Measurements from ENCODE around the gene ACAT2. TPM values are rescaled to one million over a fixed set of nuclear protein-coding genes. Genes with fewer than 3 reads are reported as not detected.
A peak's percentile ranks its signal among the peaks of the same experiment; 100 is the strongest.
"Not testable (repeated sequence)": the region's sequence is repeated elsewhere in the genome, so short reads cannot be mapped to it uniquely, and the experiment has no call there.

Gene ACAT2
- total and polyA plus RNA-seq, 7 donors: 1.8 to 3.0 (median 2.3) TPM

- DNase-seq (no peak), ATAC-seq (no peak)
- TF ChIP-seq CTCF (IDR thresholded peaks at IDR 0.05): no peak
- WGBS, 3 donors: 93 to 95% (median 93%) methylated on average over 10 of the region's 10 CpGs
- Histone ChIP-seq H3K9me3 (no peaks in the 10 kb centered on the region), H3K27me3 (ENCODE audit: insufficient read depth in 3 of 3, low read length in 2 of 3) (no peaks in the 10 kb centered on the region), H3K36me3 (ENCODE audit: insufficient read depth in 1 of 2, low read depth in 1 of 2) (peaks cover 0 to 18% of the 10 kb centered on the region in 2 donors), H3K27ac (no peak overlapping the region), H3K4me3 (no peak overlapping the region), H3K4me1 (peaks cover under 1% of the 10 kb centered on the region)
- intact Hi-C loops (cut with DNase I): no loop called here
Observed at GRCh38 chr6:159821726-159822125, 59.9 kb downstream of the ACAT2 start.

- no peak for DNase-seq
- intact Hi-C loops (cut with DNase I): no loop called here
- no peak overlapping the region for H3K4me3 ChIP-seq
- H3K4me1 ChIP-seq: peaks cover 7% of the 10 kb centered on the region
- no peaks in the 10 kb centered on the region for H3K27me3 ChIP-seq (ENCODE audit: insufficient read depth in 3 of 3, low read length in 2 of 3)
- no peak overlapping the region for H3K27ac ChIP-seq
- no peak for ATAC-seq
- TF ChIP-seq CTCF (IDR thresholded peaks at IDR 0.05): no peak
- WGBS, 3 donors: 92 to 96% (median 95%) methylated on average over 3 of the region's 3 CpGs
- H3K9me3 ChIP-seq: no peaks in the 10 kb centered on the region
- peaks cover 0 to 10% of the 10 kb centered on the region in 2 donors for H3K36me3 ChIP-seq (ENCODE audit: insufficient read depth in 1 of 2, low read depth in 1 of 2)
Observed at GRCh38 chr6:159823953-159824352, 62.1 kb downstream of the ACAT2 start.

GRCh38 chr6:159824690-159825089 lies 62.8 kb downstream of the ACAT2 start:
- H3K9me3 ChIP-seq; H3K27ac ChIP-seq; H3K4me3 ChIP-seq; ATAC-seq; H3K27me3 ChIP-seq (ENCODE audit: insufficient read depth in 3 of 3, low read length in 2 of 3); H3K36me3 ChIP-seq (ENCODE audit: insufficient read depth in 1 of 2, low read depth in 1 of 2); intact Hi-C loops (cut with DNase I); H3K4me1 ChIP-seq; DNase-seq: not testable (repeated sequence)
- WGBS, 3 donors: 96 to 98% (median 97%) methylated on average over 9 of the region's 9 CpGs

GRCh38 chr6:159826004-159826403 lies 64.2 kb downstream of the ACAT2 start:
- Histone ChIP-seq H3K36me3 (ENCODE audit: insufficient read depth in 1 of 2, low read depth in 1 of 2) (peaks cover 0 to 1% of the 10 kb centered on the region in 2 donors), H3K27me3 (ENCODE audit: insufficient read depth in 3 of 3, low read length in 2 of 3) (no peaks in the 10 kb centered on the region), H3K4me3 (no peak overlapping the region), H3K27ac (no peak overlapping the region), H3K9me3 (no peaks in the 10 kb centered on the region), H3K4me1 (peaks cover 7% of the 10 kb centered on the region)
- intact Hi-C loops (cut with DNase I): no loop called here
- ATAC-seq (no peak), DNase-seq (no peak)
- WGBS, 3 donors: 95 to 97% (median 96%) methylated on average over 13 of the region's 13 CpGs
- TF ChIP-seq CTCF (IDR thresholded peaks at IDR 0.05): no peak

GRCh38 chr6:159826968-159827647 lies 65.3 kb downstream of the ACAT2 start:
- H3K36me3 ChIP-seq (ENCODE audit: insufficient read depth in 1 of 2, low read depth in 1 of 2): no peaks in the 10 kb centered on the region
- intact Hi-C loops (cut with DNase I): no loop called here
- no peaks in the 10 kb centered on the region for H3K9me3 ChIP-seq
- no peak overlapping the region for H3K4me3 ChIP-seq
- H3K27ac ChIP-seq: no peak overlapping the region
- peaks cover 7% of the 10 kb centered on the region for H3K4me1 ChIP-seq
- H3K27me3 ChIP-seq (ENCODE audit: insufficient read depth in 3 of 3, low read length in 2 of 3): no peaks in the 10 kb centered on the region
- TF ChIP-seq CTCF (IDR thresholded peaks at IDR 0.05): peak; percentile 30
- ATAC-seq: peak; percentile 84 to 91 (median 87)
- no peak for DNase-seq
- WGBS, 3 donors: 34 to 52% (median 39%) methylated on average over 16 of the region's 16 CpGs

Measured in psoas muscle (tissue), 8 donors.